GM18498 (cell line): Measurements from ENCODE around the gene MESP2.

ENCODE experiments used
- ATAC-seq: cut with Tn5 transposase; IDR thresholded peaks from one replicate; pipeline ENCODE4 v1.9.1; 2021; ENCODE audit warnings: mild to moderate bottlenecking, moderate library complexity; ENCODE audit not compliant: unreplicated experiment

MESP2 gene

DNA sequence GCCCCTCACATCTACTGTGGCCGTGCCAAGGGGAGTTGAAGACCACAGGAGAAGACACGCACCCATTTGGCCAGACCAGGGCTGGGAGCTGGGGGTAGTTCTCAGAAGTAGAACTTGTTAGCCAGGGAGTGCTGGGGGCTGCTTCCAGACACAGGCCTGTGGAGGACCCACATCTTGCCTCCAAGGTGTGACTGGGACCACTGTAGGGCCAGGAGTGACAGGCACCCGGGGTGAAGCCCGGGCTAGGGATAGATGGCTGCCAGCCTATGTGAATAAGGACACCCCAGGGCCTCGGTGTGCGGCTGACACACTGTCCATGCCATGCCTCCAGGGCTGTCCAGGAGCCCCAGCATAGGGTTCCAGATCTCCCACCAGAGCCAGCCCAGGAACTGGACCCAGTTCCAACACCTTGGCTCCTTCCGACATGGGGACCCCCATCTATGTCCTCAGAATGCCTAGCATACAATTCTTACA is 36.8 kb downstream of the MESP2 start:
- no peak for ATAC-seq

- ATAC-seq: no peak
Observed at GRCh38 chr15:89813381-89814111, 37.4 kb downstream of the MESP2 start.

- no peak for ATAC-seq
Observed at GRCh38 chr15:89814112-89814742, 38.1 kb downstream of the MESP2 start.

- no peak for ATAC-seq
Observed at GRCh38 chr15:89815769-89816168, 39.6 kb downstream of the MESP2 start.

DNA sequence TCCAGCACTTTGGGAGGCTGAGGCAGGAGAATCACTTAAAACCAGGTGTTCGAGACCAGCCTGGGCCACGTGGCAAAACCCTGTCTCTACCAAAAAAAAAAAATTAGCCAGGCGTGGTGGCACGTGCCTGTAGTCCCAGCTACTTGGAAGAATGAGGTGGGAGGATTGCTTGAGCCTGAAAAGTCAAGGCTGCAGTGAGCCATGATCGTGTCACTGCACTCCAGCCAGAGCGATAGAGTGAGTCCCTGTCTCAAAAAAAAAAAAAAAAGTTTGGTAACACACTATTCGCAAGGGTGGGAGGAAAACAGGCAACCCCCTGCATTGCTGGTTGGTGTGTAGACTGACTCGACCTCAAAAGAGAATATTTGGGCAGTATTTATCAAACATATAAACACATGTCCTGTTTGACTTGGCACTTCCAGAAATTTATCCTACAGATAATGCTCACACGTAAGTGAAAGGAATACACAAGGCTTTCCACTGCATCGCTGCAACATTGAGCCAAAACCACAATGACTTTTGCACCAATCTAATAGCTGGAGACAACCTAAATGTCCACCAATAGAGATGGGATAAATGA is 41.7 kb downstream of the MESP2 start:
- no peak for ATAC-seq

- ATAC-seq: no peak
Observed at GRCh38 chr15:89818287-89818686, 42.2 kb downstream of the MESP2 start.

GRCh38 chr15:89820666-89821611 is 44.8 kb downstream of the MESP2 start:
- ATAC-seq: no peak

- no peak for ATAC-seq
Observed at GRCh38 chr15:89822026-89822425, 45.9 kb downstream of the MESP2 start.

DNA sequence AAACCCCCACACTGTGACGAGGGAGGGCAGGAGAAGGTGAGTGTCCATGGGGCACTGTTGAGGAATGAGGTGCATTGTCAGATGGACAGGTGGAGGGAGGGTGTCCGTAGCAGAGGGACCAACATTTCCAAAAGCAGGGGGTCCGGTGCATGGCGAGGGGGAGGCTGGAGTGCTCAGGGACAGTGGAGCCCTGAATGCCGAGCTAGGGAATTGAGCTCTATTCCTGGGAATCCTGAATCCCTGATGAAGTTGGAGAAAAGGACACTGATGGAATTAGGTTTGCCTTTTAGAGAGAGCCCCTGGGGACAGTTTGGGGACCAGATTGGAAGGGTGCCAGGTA is 46.4 kb downstream of the MESP2 start:
- ATAC-seq: no peak

GRCh38 chr15:89822951-89823711 is 47.0 kb downstream of the MESP2 start:
- ATAC-seq: no peak

- ATAC-seq: no peak
Observed at GRCh38 chr15:89823836-89824606, 47.9 kb downstream of the MESP2 start.

- ATAC-seq: no peak
Observed at GRCh38 chr15:89824607-89824867, 48.4 kb downstream of the MESP2 start.

DNA sequence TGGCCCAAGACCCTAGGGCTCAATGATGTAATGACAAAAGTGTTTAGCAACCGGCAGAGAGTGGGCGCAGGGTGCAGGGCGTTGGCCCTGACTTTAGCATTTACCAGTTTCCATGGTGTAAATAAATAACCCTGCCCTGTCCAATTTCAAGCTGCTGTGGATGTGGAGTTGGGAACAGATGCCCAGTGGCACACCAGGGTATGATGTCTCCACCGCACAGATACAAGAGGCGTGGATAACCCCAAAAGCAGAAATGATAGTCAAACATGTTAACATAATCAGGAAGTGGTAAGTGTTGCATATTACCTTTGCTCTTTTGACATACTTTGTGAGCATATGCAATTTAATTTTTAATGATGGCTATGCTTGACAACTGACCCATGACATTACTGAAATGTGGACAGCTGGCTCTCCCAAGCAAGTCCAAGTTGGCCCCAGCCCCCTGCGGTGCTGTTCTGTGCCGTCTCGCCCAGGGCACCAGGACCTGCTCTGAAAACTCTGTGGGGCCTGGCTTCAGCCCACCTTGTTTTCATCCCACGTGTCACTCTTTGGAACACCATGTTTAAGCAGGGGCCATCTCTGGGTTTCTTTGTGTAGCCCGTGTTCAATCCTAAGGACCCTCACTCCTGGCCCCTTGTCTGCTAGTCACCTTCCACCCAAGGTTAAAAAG is 49.3 kb downstream of the MESP2 start:
- no peak for ATAC-seq

GRCh38 chr15:89826671-89827655 is 50.8 kb downstream of the MESP2 start:
- no peak for ATAC-seq

- ATAC-seq: no peak
Observed at GRCh38 chr15:89827829-89828228, 51.7 kb downstream of the MESP2 start.
